Hepatocyte (in vitro differentiated cells): Measurements from ENCODE around the gene SEMA5A. TPM values are rescaled to one million over a fixed set of nuclear protein-coding genes. Genes with fewer than 3 reads are reported as not detected.

Source experiments
- DNase-seq: peaks from one replicate; pipeline ENCODE4 v3.0.0-alpha.2; 2016; ENCODE audit warnings: low spot score
- H2AFZ ChIP-seq: fragments of 200-600 bp; sonication (generic); 2 replicates; pipeline ENCODE4 v1.6.0; 2016; ENCODE audit warnings: antibody characterized with exemption, mild to moderate bottlenecking
- H3K27ac ChIP-seq: fragments of 200-600 bp; sonication (generic); 2 replicates; pipeline ENCODE4 v1.5.1; 2016; ENCODE audit warnings: mild to moderate bottlenecking
- H3K27me3 ChIP-seq: fragments of 200-600 bp; sonication (generic); 2 replicates; pipeline ENCODE4 v1.6.1; 2016
- H3K36me3 ChIP-seq: fragments of 200-600 bp; sonication (generic); replicated peaks from 2 replicates; pipeline ENCODE4 v1.5.1; 2016; ENCODE audit warnings: low read depth; ENCODE audit not compliant: insufficient read depth
- H3K4me1 ChIP-seq: fragments of 200-600 bp; sonication (generic); 2 replicates; pipeline ENCODE4 v1.5.1; 2016; ENCODE audit warnings: mild to moderate bottlenecking, moderate library complexity; ENCODE audit not compliant: insufficient read depth
- H3K4me2 ChIP-seq: fragments of 200-600 bp; sonication (generic); 2 replicates; pipeline ENCODE4 v1.6.0; 2016
- H3K4me3 ChIP-seq: fragments of 200-600 bp; sonication (generic); 2 replicates; pipeline ENCODE4 v1.5.1; 2016; ENCODE audit warnings: mild to moderate bottlenecking
- H3K79me2 ChIP-seq: fragments of 200-600 bp; sonication (generic); 2 replicates; pipeline ENCODE4 v1.6.0; 2017; ENCODE audit warnings: mild to moderate bottlenecking
- H3K9me2 ChIP-seq: fragments of 200-600 bp; sonication (generic); replicated peaks from 2 replicates; pipeline ENCODE4 v1.6.0; 2017; ENCODE audit warnings: mild to moderate bottlenecking; ENCODE audit not compliant: insufficient read depth
- H3K9me3 ChIP-seq: fragments of 200-600 bp; sonication (generic); 2 replicates; pipeline ENCODE4 v1.5.1; 2016; ENCODE audit warnings: low read depth, mild to moderate bottlenecking
- H4K20me1 ChIP-seq: fragments of 200-600 bp; sonication (generic); 2 replicates; pipeline ENCODE4 v1.6.0; 2016; ENCODE audit warnings: mild to moderate bottlenecking; ENCODE audit not compliant: insufficient read depth, poor library complexity, severe bottlenecking
- CTCF ChIP-seq: fragments of 200-600 bp; sonication (generic); IDR thresholded peaks from 2 replicates; pipeline ENCODE4 v1.5.1; 2016; ENCODE audit warnings: antibody characterized with exemption, mild to moderate bottlenecking; ENCODE audit not compliant: poor library complexity
- EZH2 ChIP-seq: fragments of 200-600 bp; sonication (generic); IDR thresholded peaks from 2 replicates; pipeline ENCODE4 v1.6.1; 2016; ENCODE audit warnings: antibody characterized with exemption, mild to moderate bottlenecking, borderline replicate concordance
- EZH2phosphoT487 ChIP-seq: fragments of 200-600 bp; sonication (generic); IDR thresholded peaks from one replicate; pipeline ENCODE4 v1.6.1; 2018; ENCODE audit warnings: antibody characterized with exemption, mild to moderate bottlenecking, low read depth, moderate library complexity; ENCODE audit not compliant: unreplicated experiment, severe bottlenecking
- WGBS: methylation state at CpG from one replicate; pipeline ENCODE4 v1.1.6; 2016; ENCODE audit warnings: low lambda C conversion rate; ENCODE audit errors: missing lambda C conversion rate; 5-methylcytosine and 5-hydroxymethylcytosine counted together
- polyA plus RNA-seq: library from polyadenylated mRNA; unstranded; fragments of >200 nt; fragmentation: Nextera tagmentation; extraction: Ambion mirVana; gene quantifications from 2 replicates; pipeline ENCODE4 v1.2.1, GENCODE V29; 2016
- total RNA-seq: library from RNA; depleted of rRNA; stranded (reverse); fragments of >200 nt; gene quantifications from 2 replicates; pipeline ENCODE4 v1.2.3, GENCODE V29; 2014

SEMA5A gene
- total and polyA plus RNA-seq, 2 experiments from 2014 or later: 10.7 to 21.7 TPM

GRCh38 chr5:9440517-9440916, 105.4 kb downstream of the SEMA5A start:
- H3K27me3 ChIP-seq: no peaks in the 10 kb centered on the region
- H3K79me2 ChIP-seq: no peaks in the 10 kb centered on the region
- H3K9me2 ChIP-seq: no peaks in the 10 kb centered on the region
- H3K4me2 ChIP-seq: no peak overlapping the region
- H3K9me3 ChIP-seq: no peaks in the 10 kb centered on the region
- peaks cover 7% of the 10 kb centered on the region for H3K4me1 ChIP-seq
- no peak for DNase-seq
- no peak overlapping the region for H3K27ac ChIP-seq
- TF ChIP-seq EZH2phosphoT487 (no peak), CTCF (no peak), EZH2 (no peak)
- H3K4me3 ChIP-seq: no peak overlapping the region
- H4K20me1 ChIP-seq: no peaks in the 10 kb centered on the region
- no peaks in the 10 kb centered on the region for H3K36me3 ChIP-seq
- H2AFZ ChIP-seq: no peak overlapping the region
- WGBS: 69% methylated on average over 2 of the region's 2 CpGs

GRCh38 chr5:9439531-9440292, 106.2 kb downstream of the SEMA5A start:
- H3K4me3 ChIP-seq: no peak overlapping the region
- no peak for DNase-seq
- H3K4me1 ChIP-seq: peaks cover 7% of the 10 kb centered on the region
- H3K9me3 ChIP-seq: no peaks in the 10 kb centered on the region
- 57% methylated on average over 5 of the region's 5 CpGs for WGBS
- no peaks in the 10 kb centered on the region for H4K20me1 ChIP-seq
- H3K36me3 ChIP-seq: no peaks in the 10 kb centered on the region
- no peak overlapping the region for H3K4me2 ChIP-seq
- H3K27ac ChIP-seq: peak overlapping the region; percentile 7
- no peaks in the 10 kb centered on the region for H3K79me2 ChIP-seq
- no peaks in the 10 kb centered on the region for H3K9me2 ChIP-seq
- no peak overlapping the region for H2AFZ ChIP-seq
- no peak for TF ChIP-seq CTCF
- no peaks in the 10 kb centered on the region for H3K27me3 ChIP-seq

- H3K9me3 ChIP-seq: no peaks in the 10 kb centered on the region
- no peak overlapping the region for H2AFZ ChIP-seq
- no peaks in the 10 kb centered on the region for H3K36me3 ChIP-seq
- DNase-seq: no peak
- no peaks in the 10 kb centered on the region for H4K20me1 ChIP-seq
- no peak for TF ChIP-seq EZH2phosphoT487
- TF ChIP-seq CTCF: no peak
- no peak for TF ChIP-seq EZH2
- H3K27ac ChIP-seq: peak overlapping the region; percentile 7
- no peaks in the 10 kb centered on the region for H3K79me2 ChIP-seq
- no peak overlapping the region for H3K4me3 ChIP-seq
- 73% methylated on average over 10 of the region's 10 CpGs for WGBS
- H3K9me2 ChIP-seq: no peaks in the 10 kb centered on the region
- no peaks in the 10 kb centered on the region for H3K27me3 ChIP-seq
- no peak overlapping the region for H3K4me2 ChIP-seq
- peaks cover 7% of the 10 kb centered on the region for H3K4me1 ChIP-seq
Measured at GRCh38 chr5:9438596-9439354, 107.1 kb downstream of the SEMA5A start.
